ENCODE measurements around the gene PMM2.

GRCh38 chr16:8773537-8773936, 24.1 kb upstream of the PMM2 start:
- TF ChIP-seq POLR2AphosphoS5 (IDR thresholded peaks at IDR 0.05; ENCODE audit: low read depth, low read length), result no peak
- no peak for TF ChIP-seq TAF1 (IDR thresholded peaks at IDR 0.05; ENCODE audit: borderline replicate concordance, insufficient read depth, low read length)
- TF ChIP-seq SIN3A (IDR thresholded peaks at IDR 0.05; ENCODE audit: borderline replicate concordance, insufficient read depth, low read length), result no peak
- no peak for TF ChIP-seq REST (IDR thresholded peaks at IDR 0.05; ENCODE audit: insufficient read depth in 1 of 2, low read depth in 2 of 2, low read length in 2 of 2)

All from PFSK-1 (cell line).